ENCODE measurements around the gene ABCC4.

Gene ABCC4

DNA sequence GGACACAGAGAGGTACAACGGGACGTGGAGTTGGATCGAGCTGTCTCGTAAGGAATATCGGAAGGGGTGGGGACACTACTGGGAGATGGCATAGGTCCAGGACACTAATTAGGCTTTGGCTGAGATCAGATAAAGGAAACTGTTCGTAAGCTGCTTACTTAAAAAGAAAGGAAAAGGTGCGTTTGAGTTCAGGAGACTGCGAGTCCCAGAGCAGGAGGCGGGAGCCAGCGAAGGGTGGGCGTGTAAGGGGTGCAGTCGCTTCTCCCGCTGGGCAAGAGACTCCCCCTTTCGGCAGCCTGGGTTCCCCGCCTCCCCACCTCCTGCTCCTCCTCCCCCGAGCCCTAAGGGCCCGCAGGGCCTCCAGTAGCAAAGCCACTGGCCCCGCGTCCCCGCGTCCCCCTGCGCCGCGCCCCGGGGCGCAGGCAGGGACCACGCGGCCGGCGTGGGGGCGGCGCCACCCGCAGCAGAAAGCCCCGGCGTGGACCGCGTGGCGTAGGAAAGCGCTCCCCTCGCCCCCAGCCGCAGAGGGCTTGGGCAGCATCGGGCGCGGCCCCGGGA is 547 bp downstream of the ABCC4 start (continued):
- TF ChIP-seq ELK4 (IDR thresholded peaks at IDR 0.05; ENCODE audit: borderline replicate concordance, low read depth, low read length) = no peak
- no peak; the same call in 1 of the 2 replicates for TF ChIP-seq ZFP69B (tag by site-specific recombination; IDR thresholded peaks at IDR 0.05)
- TF ChIP-seq ZNF843 (tag by site-specific recombination; IDR thresholded peaks at IDR 0.05) = no peak
- TF ChIP-seq, protein P1, sequence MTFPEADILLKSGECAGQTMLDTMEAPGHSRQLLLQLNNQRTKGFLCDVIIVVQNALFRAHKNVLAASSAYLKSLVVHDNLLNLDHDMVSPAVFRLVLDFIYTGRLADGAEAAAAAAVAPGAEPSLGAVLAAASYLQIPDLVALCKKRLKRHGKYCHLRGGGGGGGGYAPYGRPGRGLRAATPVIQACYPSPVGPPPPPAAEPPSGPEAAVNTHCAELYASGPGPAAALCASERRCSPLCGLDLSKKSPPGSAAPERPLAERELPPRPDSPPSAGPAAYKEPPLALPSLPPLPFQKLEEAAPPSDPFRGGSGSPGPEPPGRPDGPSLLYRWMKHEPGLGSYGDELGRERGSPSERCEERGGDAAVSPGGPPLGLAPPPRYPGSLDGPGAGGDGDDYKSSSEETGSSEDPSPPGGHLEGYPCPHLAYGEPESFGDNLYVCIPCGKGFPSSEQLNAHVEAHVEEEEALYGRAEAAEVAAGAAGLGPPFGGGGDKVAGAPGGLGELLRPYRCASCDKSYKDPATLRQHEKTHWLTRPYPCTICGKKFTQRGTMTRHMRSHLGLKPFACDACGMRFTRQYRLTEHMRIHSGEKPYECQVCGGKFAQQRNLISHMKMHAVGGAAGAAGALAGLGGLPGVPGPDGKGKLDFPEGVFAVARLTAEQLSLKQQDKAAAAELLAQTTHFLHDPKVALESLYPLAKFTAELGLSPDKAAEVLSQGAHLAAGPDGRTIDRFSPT (tag by site-specific recombination; IDR thresholded peaks at IDR 0.05) = no peak; the same call in 1 of the 2 replicates
- TF ChIP-seq OVOL3 (tag by site-specific recombination; IDR thresholded peaks at IDR 0.05) = no peak
- no peak for TF ChIP-seq ZNF837 (tag by site-specific recombination; IDR thresholded peaks at IDR 0.05)
- no peak for TF ChIP-seq ZFP3 (tag by site-specific recombination; IDR thresholded peaks at IDR 0.05; ENCODE audit: low read depth)
- no peak for TF ChIP-seq BCL11A (tag by site-specific recombination; IDR thresholded peaks at IDR 0.05; ENCODE audit: low read depth)
- no peak for TF ChIP-seq ZNF114 (tag by site-specific recombination; IDR thresholded peaks at IDR 0.05)
- TF ChIP-seq, protein P2, sequence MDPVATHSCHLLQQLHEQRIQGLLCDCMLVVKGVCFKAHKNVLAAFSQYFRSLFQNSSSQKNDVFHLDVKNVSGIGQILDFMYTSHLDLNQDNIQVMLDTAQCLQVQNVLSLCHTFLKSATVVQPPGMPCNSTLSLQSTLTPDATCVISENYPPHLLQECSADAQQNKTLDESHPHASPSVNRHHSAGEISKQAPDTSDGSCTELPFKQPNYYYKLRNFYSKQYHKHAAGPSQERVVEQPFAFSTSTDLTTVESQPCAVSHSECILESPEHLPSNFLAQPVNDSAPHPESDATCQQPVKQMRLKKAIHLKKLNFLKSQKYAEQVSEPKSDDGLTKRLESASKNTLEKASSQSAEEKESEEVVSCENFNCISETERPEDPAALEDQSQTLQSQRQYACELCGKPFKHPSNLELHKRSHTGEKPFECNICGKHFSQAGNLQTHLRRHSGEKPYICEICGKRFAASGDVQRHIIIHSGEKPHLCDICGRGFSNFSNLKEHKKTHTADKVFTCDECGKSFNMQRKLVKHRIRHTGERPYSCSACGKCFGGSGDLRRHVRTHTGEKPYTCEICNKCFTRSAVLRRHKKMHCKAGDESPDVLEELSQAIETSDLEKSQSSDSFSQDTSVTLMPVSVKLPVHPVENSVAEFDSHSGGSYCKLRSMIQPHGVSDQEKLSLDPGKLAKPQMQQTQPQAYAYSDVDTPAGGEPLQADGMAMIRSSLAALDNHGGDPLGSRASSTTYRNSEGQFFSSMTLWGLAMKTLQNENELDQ (tag by site-specific recombination; IDR thresholded peaks at IDR 0.05; ENCODE audit: low read depth) = no peak
- no peak for TF ChIP-seq ZNF544 (tag by site-specific recombination; IDR thresholded peaks at IDR 0.05)
- no peak for TF ChIP-seq ZNF521 (tag by site-specific recombination; IDR thresholded peaks at IDR 0.05)
- no peak for TF ChIP-seq ZNF23 (tag by site-specific recombination; IDR thresholded peaks at IDR 0.05; ENCODE audit: borderline replicate concordance)
- TF ChIP-seq SP3 (tag by site-specific recombination; IDR thresholded peaks at IDR 0.05) = peak; percentile 63
- no peak for TF ChIP-seq ZNF677 (tag by site-specific recombination; IDR thresholded peaks at IDR 0.05)
- no peak for TF ChIP-seq ZNF580 (tag by site-specific recombination; IDR thresholded peaks at IDR 0.05)
- TF ChIP-seq ZFHX2 (tag by site-specific recombination; conservative IDR thresholded peaks at IDR 0.05) = peak; percentile 65
- TF ChIP-seq ZNF223 (tag by site-specific recombination; IDR thresholded peaks at IDR 0.05) = no peak
- no peak for TF ChIP-seq ZNF548 (tag by site-specific recombination; IDR thresholded peaks at IDR 0.05)
- TF ChIP-seq ZNF48 (tag by site-specific recombination; IDR thresholded peaks at IDR 0.05) = no peak
- TF ChIP-seq ZNF2 (tag by site-specific recombination; IDR thresholded peaks at IDR 0.05) = peak; percentile 16; the same call in 1 of the 2 replicates
- no peak for TF ChIP-seq ZNF416 (tag by site-specific recombination; IDR thresholded peaks at IDR 0.05)
- 0 out of 2 replicates have a peak, but pooled peaks have one; percentile 14 for TF ChIP-seq ZXDB (tag by site-specific recombination; IDR thresholded peaks at IDR 0.05)
- no peak for TF ChIP-seq ZNF670 (tag by site-specific recombination; IDR thresholded peaks at IDR 0.05; ENCODE audit: low read depth)
- no peak for TF ChIP-seq ZNF596 (tag by site-specific recombination; IDR thresholded peaks at IDR 0.05)
- TF ChIP-seq MYNN (tag by site-specific recombination; IDR thresholded peaks at IDR 0.05; ENCODE audit: borderline replicate concordance) = no peak
- no peak for TF ChIP-seq ZNF623 (tag by site-specific recombination; IDR thresholded peaks at IDR 0.05)
- no peak for TF ChIP-seq INSM2 (tag by site-specific recombination; IDR thresholded peaks at IDR 0.05)
- TF ChIP-seq ZNF214 (tag by site-specific recombination; IDR thresholded peaks at IDR 0.05; ENCODE audit: borderline replicate concordance) = no peak
- TF ChIP-seq ZNF426 (tag by site-specific recombination; IDR thresholded peaks at IDR 0.05) = no peak
- TF ChIP-seq ZNF645 (tag by site-specific recombination; IDR thresholded peaks at IDR 0.05) = no peak
- no peak for TF ChIP-seq ZNF112 (tag by site-specific recombination; IDR thresholded peaks at IDR 0.05)
- no peak for TF ChIP-seq ZNF785 (tag by site-specific recombination; IDR thresholded peaks at IDR 0.05)
- TF ChIP-seq OSR2 (tag by site-specific recombination; IDR thresholded peaks at IDR 0.05) = peak; percentile 50; the same call in 1 of the 2 replicates
